ENCODE data around the gene TENM4. TPM values are rescaled to one million over a fixed set of nuclear protein-coding genes. Genes with fewer than 3 reads are reported as not detected.

TENM4 gene
- total and polyA plus RNA-seq, 2 of the 13 experiments (the other 11 are each of a cell fraction or from before 2014, with no cell fraction given): not detected

DNA sequence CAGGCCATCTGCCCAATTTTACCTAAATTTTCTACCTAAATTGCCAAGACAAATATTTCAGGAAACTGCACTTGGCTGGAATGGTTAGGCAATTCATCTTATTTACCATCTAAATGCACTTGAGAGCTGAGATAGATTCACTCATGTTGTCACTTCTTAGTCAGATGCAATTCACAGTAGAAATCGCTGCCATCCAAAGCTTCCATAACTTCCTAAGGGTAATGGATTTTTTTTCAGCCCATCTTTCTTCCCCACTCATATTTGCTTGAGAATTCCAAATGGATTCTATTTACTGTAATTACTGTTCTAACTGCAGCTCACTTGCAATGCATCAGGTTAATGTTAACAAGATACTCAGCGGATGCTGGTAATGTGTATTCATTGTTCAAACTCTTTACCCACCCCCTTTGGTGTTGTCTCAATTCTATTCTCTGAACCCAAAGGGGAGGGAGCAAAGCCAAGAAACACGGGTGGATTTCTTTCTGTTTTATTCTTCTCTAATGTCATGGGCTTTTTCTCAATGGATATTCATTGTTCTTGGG lies 96.0 kb downstream of the TENM4 start:
- H3K9ac ChIP-seq (ENCODE audit: insufficient read depth, low read depth, low read length): no peak overlapping the region
- TF ChIP-seq POGZ (CRISPR knock-in tag; IDR thresholded peaks at IDR 0.05) (no peak), CAMTA2 (CRISPR knock-in tag; IDR thresholded peaks at IDR 0.05; ENCODE audit: borderline replicate concordance) (no peak), ZNF562 (CRISPR knock-in tag; IDR thresholded peaks at IDR 0.05; ENCODE audit: borderline replicate concordance) (no peak), ZNF616 (CRISPR knock-in tag; IDR thresholded peaks at IDR 0.05; ENCODE audit: low read depth) (no peak), MED1 (CRISPR knock-in tag; IDR thresholded peaks at IDR 0.05) (no peak), MLLT10 (CRISPR knock-in tag; IDR thresholded peaks at IDR 0.05) (no peak), ZNF484 (CRISPR knock-in tag; IDR thresholded peaks at IDR 0.05; ENCODE audit: borderline replicate concordance, low read depth) (no peak), ZFAT (CRISPR knock-in tag; conservative IDR thresholded peaks at IDR 0.05) (no peak), KAT8 (CRISPR knock-in tag; IDR thresholded peaks at IDR 0.05) (no peak)
- TF ChIP-seq, protein P1, sequence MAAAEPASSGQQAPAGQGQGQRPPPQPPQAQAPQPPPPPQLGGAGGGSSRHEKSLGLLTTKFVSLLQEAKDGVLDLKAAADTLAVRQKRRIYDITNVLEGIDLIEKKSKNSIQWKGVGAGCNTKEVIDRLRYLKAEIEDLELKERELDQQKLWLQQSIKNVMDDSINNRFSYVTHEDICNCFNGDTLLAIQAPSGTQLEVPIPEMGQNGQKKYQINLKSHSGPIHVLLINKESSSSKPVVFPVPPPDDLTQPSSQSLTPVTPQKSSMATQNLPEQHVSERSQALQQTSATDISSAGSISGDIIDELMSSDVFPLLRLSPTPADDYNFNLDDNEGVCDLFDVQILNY (CRISPR knock-in tag; conservative IDR thresholded peaks at IDR 0.05): no peak
- TF ChIP-seq, protein P2, sequence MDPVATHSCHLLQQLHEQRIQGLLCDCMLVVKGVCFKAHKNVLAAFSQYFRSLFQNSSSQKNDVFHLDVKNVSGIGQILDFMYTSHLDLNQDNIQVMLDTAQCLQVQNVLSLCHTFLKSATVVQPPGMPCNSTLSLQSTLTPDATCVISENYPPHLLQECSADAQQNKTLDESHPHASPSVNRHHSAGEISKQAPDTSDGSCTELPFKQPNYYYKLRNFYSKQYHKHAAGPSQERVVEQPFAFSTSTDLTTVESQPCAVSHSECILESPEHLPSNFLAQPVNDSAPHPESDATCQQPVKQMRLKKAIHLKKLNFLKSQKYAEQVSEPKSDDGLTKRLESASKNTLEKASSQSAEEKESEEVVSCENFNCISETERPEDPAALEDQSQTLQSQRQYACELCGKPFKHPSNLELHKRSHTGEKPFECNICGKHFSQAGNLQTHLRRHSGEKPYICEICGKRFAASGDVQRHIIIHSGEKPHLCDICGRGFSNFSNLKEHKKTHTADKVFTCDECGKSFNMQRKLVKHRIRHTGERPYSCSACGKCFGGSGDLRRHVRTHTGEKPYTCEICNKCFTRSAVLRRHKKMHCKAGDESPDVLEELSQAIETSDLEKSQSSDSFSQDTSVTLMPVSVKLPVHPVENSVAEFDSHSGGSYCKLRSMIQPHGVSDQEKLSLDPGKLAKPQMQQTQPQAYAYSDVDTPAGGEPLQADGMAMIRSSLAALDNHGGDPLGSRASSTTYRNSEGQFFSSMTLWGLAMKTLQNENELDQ (CRISPR knock-in tag; IDR thresholded peaks at IDR 0.05; ENCODE audit: borderline replicate concordance): no peak
- TF ChIP-seq, protein P3, sequence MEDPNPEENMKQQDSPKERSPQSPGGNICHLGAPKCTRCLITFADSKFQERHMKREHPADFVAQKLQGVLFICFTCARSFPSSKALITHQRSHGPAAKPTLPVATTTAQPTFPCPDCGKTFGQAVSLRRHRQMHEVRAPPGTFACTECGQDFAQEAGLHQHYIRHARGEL (CRISPR knock-in tag; IDR thresholded peaks at IDR 0.05): no peak
- no peak overlapping the region for H3K4me3 ChIP-seq (replicated peaks in 1 of 3; ENCODE audit: insufficient read depth in 1 of 3, low read depth in 2 of 3, low read length in 3 of 3)
- no peak overlapping the region for H3K4me2 ChIP-seq (ENCODE audit: low read depth, low read length)
- no peak overlapping the region for H3K27ac ChIP-seq (ENCODE audit: extremely low read length, insufficient read depth, low read length)
- H3K36me3 ChIP-seq (replicated peaks in 1 of 2; ENCODE audit: control insufficient read depth in 1 of 2, insufficient read depth in 2 of 2, low read length in 2 of 2): no peaks in the 10 kb centered on the region
- in situ Hi-C loops (cut with HindIII; ENCODE audit: extremely low pct_ligation_motif_present, low pct_unique_long_range_greater_than_20kb): no loop called here
- ChIA-PET POLR2A (no interaction called here), CTCF (ENCODE audit: low intra/inter-chr PET ratio, low total read pairs) (no interaction called here)
- no peaks in the 10 kb centered on the region for H4K20me1 ChIP-seq (ENCODE audit: insufficient read depth, low read length)
- intact Hi-C loops (cut with micrococcal nuclease; ENCODE audit: unreplicated experiment): no loop called here
- H3K79me2 ChIP-seq (ENCODE audit: insufficient read depth, low read length): no peaks in the 10 kb centered on the region
- ATAC-seq (no peak), FAIRE-seq (no peak), DNase-seq (ENCODE audit: low spot score) (no peak)
- BruUV-seq (replicated peaks): no TSS peak
- no peak overlapping the region for H2AFZ ChIP-seq (ENCODE audit: low read length)
- H3K27me3 ChIP-seq (ENCODE audit: control insufficient read depth in 1 of 2, insufficient read depth in 2 of 2, low read length in 2 of 2): no peaks in the 10 kb centered on the region
- WGBS (ENCODE audit: low lambda C conversion rate): 1% methylated on average over 3 of the region's 3 CpGs
- H3K4me1 ChIP-seq (ENCODE audit: insufficient read depth, low read length): no peaks in the 10 kb centered on the region
- H3K9me3 ChIP-seq (ENCODE audit: low read length): no peaks in the 10 kb centered on the region

Data from HepG2 (cell line).